Stimulated activated CD8-positive, alpha-beta memory T cell treated with anti-CD3 and anti-CD28 coated beads, Interleukin-4, amount 100 ng/mL, for 4 hours (primary cell): Measurements from ENCODE around the gene ZNF648.
A peak's percentile ranks its signal among the peaks of the same experiment; 100 is the strongest.
"Not testable (repeated sequence)": the region's sequence is repeated elsewhere in the genome, so short reads cannot be mapped to it uniquely, and the experiment has no call there.

Source experiments
- DNase-seq, 2 donors: peaks; one replicate each; pipeline ENCODE4 v3.0.0-alpha.2; 2020; ENCODE audit warnings: low read depth in 2 of 2, low spot score in 1 of 2

Gene ZNF648

DNA sequence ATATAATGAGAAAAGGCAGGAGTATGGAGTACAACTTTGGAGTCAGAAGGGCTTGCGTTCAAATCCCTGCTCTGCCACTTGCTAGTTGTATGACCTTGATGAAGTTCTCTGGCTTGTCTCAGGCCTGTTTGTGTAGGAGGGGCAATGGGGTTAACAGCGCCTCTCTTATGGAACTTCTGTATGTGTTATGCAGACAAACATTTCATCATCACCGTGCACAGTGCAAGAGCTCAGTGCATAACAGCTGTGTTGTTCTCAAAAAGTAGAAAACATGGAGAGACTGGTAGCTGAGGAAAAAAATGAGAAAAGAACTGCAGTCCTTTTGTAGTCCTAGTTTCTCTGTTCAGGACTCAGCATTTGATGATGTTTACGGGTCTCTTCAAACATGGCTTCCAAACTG, 10.4 kb upstream of the ZNF648 start:
- DNase-seq: no peak

DNA sequence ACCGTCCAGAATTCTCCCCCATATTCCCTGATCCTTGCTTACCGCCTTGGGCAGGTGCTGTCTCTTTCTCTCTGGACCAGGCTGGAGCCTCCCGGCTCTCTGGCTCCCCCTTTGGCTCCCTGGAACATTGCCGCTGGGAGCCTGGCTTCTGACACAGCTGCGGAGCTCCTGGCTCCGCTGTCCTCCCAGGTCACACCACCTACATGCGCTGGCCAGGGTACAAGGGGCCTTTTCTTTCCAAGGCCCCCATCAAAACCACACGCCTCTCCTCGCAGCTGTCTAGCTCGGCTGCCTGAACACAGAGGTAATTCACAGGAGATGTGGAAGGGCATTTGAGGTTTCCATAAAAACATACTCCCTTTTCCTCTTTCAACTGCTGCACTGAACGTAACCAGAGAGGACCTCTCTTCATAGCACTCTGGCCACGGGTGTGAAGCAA, 7.5 kb upstream of the ZNF648 start:
- DNase-seq: no peak

DNA sequence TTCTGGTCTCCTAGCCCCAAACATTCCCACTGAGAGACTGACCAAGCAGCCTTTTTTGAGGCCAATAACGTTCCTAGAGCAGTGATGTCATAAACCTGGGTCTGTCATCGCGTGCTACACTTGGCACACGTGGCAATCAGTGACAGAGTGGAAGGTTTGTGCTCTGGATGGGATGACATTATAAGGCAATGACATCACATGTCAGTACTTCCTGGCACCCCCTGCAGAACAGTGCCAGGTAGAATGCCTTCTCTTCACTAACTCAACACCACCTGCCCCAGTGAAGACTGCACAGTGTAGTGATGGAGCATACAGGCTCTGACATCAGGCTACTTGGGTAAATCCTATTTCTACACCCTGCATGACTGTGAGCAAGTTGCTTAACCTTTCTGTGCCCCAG, 5.4 kb upstream of the ZNF648 start:
- no peak for DNase-seq

DNA sequence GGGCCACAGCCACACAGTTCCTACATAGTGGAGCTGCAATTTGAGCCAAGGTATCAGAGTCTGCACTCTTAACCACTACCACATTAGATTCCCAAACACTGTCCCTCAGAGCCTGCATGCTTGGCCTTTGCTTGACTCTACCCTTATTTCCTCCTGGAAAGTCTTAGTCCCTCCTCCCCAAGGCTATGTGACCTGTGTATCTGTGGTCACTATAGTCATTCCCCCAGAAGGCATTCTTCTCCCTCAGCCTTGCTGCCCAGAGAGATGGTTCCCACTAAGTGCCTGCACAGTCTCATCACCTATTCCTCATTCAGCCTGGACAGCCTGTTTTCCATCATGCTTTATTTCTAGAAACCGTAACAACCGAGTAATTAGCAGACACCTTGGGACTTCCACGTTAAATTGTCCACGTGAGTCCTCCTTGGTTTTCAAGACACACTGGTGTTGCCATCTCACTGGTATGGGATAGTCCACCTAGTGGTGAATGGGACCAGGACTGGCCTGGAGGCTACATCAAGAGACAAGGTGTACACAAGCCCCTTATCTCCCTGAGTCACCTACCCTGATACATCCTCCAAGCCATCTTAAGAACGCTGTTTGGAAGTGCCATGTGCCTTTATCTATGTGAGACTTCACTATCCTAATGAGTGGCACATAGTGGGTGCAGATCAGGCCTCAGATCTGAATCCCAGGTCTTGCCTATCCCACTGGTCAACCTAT, 3.8 kb upstream of the ZNF648 start:
- DNase-seq: no peak

DNA sequence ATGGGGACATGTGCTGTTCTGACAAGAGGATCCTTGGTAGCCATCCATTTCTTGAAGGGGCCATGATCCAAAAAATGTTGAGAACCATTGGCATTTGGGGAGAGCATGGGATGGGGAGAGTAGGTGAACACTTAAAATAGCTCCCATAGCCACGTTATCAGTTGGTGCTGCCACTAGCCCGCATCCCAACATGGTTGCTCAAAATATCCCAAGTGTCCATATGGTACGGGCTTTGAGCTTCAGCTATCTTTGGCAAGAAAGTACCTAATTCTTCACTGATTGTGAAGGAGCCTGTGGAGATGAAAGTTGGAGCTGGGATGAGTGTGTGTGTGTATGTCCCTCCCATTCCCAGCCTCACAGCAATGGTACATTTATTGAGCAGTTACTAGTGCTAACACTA, 3.1 kb upstream of the ZNF648 start:
- DNase-seq: no peak

DNA sequence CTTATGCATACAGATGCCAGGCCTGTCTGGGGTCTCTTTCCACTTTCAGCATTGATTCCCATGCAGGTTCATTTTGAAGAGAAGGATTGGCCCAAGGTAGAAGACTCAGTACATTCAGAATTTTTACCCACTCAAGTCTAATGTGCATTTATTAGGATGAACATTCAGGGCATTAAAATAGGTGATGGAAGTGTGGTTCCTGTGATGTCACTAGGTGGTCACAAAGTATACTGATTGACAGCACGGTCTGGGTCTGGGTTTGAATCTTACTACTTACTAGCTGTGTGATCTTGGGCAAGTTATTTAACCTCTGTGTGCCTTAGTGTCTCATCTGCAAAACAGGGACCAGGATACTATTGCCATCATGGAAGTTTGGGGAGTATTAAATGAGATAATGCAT, 711 bp upstream of the ZNF648 start:
- no peak for DNase-seq

DNA sequence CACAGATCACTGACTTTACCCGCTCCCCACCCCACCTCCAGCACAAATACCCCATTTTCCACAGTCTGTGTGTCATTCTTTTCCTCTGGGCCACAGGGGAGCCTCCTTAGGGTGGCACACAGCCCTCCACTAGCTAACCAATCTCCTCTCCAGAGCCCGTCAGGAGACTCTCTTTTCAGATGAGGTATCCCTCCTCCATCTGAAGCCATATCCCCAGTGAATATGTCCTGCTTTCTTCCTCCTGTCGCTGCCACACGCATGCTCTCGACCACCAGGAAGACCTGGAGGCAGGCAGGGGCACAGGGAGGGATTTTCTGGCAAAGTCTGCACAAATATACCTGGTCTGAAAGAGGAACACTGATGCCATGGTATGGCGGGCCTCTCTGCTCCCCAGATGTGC, 635 bp downstream of the ZNF648 start:
- DNase-seq: no peak

DNA sequence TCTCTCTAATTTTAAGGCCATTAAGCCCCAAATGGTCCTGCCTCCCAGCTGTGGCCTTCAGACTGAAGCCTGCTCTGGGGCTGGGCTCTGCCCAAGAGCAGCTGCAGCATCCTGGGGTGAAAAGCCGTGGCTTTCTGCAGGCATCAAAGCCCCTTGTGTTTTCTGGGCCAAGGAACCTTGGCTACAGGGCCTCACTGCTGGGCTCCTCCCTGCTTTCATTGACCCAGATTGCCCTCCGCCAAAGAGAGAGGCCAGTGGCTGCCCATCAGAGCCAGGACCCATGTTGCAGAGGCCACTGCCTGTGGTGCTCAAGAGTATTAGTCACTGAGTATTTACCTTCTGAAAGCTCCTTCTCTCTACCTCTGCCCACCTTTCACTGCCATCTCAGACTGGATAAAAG, 1.6 kb downstream of the ZNF648 start:
- no peak for DNase-seq

DNA sequence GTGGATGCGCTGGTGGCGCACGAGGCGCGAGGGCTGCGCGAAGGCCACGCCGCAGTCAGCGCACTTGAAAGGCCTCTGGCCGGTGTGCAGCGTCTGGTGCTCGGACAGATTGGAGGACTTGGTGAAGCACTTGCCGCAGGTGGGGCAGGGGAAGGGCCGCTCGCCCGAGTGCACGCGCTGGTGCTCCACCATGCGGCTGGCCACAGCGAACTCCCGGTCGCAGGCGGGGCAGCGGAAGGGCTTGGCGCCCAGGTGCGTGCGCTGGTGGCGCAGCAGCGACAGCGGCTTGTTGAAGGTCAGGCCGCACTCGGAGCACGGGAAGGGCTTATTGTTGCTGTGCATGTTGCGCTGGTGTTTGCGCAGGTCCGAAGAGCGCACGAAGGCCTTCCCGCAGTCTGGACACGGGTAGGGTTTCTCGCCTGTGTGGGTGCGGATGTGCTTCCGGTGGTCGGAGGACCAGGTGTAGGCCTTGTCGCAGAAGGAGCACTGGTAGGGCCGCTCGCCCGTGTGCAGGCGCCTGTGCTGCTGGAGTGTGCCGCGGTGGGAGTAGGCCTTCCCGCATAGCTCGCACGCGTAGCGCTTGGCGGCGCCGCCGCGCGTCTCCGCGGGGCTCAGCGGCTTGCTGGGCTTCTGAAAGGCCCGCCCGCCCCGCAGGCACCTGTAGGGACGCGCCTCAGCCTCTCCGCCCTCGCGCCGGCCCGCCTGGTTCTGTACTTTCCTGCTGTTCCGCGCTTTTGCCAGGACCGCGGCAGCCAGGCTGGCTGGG, 4.7 kb downstream of the ZNF648 start:
- DNase-seq: no peak

DNA sequence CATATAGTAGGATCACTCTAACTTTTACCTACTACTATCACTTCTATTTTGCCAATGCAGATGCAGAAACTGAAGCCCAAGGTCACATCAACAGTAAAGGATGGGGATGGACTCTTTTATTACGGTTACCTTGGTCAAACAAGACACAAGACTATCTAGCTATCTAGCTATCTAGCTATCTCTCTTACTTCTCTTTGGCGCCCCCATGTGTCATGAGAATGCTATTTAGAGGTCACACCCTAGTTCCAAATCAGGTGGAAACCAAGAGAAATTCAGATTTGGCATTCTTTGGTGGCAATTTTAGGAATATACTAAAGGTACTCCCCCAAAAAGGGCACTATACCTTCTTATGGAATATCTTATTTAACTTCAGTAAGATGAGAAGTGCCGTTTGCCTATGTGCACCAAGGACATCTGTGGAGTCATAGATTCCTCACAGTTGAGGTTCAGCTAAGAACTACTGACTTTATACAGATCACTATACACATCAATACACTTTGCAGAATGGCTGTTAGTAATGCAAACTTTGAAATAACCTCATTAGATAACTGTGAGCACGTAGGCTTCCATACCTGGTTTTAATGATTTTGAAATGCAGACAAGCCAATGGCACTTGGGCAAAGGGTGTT, 6.7 kb downstream of the ZNF648 start:
- peak in 1 of 2 donors; percentile 23 for DNase-seq

DNA sequence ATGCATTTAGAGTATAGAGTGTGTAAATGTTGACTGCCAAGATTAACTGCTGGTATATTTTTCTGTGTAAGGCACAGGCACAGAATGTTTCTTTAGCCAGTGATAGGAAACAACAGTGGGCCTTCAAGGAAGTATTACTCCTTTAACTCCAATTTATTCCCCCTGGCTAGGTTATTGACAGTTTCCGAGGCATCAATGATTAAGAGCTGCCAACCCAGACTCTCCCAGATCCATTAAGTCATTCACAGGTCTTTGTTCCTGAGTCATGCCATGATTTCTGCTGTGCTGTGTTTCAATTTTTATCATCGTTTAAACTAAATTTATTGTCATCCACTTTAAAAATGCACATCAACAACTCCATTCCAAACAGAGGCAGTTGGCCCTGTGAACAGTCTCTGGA, 9.2 kb downstream of the ZNF648 start:
- DNase-seq: no peak

DNA sequence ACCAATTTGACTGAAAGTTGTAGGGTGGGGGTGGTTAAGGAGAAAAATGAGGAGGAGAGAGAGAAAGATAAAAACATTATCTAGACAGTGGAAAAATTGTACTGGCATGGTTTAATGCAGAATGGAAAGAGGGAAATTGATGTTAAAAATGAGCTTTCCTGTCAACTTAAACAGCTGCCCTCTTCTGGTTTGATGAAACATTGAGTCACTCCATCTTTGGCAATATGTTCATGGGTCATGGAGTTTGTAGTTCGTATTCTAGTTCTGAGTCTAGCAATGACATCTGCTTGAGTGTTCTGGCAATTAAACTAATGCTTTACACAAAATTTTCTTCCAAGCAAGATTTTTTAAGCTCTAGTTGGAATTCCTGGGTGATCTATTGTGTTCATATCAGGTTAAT, 9.6 kb downstream of the ZNF648 start:
- DNase-seq: no peak

DNA sequence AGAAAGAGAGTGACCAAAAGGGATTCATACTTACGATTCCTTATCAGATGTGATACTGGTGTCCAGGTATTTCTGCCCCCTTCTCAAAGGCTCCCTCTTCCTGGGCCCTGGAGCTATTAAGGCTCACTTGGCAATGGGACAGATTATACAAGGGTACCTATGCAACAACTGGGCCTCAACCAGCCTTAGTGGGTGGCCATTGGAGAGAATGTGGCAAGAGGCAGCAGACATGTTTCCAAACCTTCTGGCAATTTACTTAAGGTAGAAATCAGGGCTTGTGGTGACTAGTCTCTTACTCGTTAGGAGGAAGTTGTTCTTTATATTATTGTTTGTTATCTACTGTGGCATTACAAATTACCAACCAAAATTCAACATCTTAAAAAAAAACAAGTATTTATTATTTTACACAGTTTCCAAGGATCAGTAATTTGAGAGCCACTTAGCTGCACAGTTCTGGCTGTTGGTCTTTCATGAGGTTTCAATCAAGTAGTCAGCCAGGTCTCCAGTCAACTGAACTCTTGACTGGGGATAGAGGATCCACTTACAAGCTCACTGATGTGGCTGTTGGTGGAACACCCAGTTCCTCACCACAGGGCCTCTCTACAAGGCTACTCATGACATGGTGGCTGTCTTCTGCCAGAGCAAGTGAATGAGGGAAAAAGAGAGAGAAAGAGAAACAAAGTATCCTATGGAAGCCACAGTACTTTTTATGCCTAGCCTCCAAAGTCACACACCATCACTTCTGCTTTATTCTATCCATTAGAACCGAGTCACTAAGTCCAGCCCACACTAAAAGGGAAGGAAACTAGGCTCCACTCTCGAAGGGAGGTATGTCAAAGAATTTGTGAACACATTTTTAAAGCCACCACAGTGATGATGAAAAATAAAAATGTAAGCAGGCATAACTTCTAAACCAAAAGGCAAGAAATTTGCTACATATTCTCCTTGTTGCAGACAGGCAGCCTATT, 10.7 kb downstream of the ZNF648 start:
- no peak for DNase-seq

DNA sequence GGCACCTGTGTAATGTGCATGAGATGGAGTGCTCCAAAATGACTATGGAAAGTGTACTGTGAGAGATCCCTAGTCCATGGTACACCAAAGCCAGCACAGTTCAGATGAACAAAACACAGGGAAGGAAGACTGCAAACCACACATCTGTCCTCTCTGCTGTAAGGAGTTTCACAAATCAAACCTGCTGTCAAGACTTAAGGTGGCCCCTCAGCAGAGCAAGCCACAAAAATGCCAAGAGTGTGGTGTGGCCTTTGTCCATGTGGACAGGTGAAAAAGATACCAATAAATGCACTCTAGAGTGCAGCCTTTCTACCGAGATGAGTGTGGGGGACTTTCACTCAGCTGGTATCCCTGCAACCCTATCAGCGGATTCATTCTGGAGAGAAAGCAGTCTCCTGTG, 12.9 kb downstream of the ZNF648 start:
- no peak for DNase-seq

DNA sequence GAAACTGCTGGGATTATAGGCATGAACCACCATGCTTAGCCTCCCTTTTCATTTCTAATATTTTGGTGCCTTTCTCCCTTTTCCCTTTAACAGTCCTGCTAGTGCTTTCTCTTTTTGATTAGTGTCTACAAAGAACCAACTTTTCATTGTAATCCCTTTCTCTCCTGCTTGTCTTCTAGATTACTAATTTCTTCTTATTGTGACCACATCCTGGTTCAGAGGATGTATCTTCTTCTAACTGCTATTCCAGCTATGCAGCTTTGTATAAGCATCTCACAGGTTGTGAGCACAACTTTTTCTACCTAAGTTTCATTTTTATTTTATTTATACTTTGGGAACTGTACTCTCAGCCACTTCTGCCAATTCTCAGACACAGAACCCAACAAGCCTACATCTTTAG, 14.7 kb downstream of the ZNF648 start:
- no peak for DNase-seq

DNA sequence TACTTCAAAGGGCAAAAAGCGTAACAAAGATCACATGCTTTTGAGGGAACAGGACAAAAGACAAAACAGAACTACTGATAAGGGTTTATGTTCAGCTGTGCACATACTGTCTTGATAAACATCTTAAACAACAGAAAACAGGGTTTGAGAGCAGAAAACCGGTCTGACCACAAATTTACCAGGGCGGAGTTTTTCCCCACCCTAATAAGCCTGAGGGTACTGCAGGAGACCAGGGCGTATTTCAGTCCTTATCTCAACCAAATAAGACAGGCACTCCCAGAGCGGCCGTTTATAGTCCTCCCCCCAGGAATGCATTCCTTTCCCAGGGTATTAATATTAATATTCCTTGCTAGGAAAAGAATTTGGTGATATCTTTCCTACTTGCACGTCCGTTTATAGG, 16.0 kb downstream of the ZNF648 start:
- not testable (repeated sequence) for DNase-seq

DNA sequence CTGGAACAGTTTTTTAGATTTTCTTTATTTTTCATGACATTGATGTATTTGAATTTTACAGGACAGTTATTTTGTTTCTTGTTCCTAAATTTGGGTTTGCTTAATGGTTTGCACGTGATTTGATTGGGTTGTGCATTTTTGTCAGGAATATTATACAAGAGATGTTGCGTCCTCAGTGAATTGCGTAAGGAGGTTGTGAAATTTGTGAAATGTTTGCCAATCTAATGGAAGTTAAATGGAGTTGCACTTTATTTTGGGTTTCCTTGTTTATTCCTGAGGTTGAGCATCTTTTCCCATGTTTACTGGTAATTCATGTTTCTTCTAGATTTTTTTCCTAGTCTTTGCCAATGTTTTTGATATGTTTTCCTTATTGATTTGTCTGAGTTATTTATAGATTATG, 19.9 kb downstream of the ZNF648 start:
- DNase-seq: no peak

DNA sequence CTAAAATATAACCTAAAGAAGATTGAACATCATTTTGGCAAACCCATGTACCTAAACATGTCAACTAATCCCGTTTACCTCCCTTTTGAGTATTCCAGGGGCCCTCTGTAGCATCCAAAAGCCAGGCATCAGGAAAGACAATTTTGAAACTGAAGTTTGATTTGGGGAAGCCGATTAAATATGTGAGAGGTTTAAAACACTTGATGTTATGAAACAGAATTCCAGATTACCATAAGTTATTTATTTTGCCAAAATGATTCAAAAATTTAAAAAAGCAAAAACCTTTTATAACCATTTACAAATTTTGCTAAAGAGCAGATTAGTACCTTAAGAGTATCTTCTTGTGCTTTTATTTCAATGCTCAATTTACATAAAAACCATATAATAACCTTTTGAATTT, 23.3 kb downstream of the ZNF648 start:
- no peak for DNase-seq

DNA sequence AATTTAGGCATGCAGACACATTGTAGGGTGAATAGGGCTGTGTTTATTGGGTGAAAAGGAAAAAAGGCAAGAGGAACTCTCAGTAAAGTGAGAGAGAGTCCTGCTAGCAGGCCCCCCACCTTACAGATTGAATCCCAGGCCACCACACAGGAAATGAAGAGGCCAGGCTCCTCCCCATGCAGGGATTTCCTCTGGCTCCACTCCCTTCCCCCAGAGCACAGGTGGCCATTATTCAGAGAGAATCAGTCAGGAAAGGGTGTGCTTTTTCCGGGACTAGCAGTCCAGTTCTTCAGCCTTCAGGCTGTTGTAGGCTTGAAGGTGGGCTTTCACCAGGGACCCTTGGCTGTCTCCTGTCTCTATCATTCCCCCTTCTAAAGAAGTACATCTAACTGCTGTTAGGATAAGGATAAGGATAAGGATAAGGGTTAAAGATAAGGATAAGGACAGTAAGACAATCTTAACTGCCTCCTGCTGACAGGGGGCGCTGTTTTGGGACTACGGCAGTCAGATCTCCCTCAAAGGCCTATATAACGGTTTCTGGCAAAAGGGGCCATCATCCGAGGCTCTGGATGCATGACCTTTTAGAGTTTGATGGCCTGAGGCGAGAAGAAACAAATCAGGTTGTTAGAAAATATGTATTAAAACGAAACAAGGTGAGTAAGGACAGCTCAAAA, 26.3 kb downstream of the ZNF648 start:
- DNase-seq: no peak

DNA sequence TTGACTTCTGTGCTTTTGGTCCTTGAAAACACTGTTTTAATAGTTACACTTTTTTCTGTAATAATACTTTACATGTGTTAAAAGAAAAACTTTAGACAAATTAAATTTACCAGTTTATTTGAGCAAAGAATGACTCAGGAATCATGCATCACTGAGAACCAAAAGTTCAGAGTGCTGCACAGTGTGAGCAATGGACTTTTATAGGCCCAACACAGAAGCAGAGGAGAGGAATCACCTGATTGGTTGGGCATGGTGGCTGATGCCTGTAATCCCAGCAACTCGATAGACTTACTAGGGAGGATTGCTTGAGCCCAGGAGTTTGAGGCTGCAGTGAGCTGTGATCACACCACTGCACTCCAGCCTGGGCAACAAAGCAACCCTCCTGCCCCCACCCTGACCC, 29.3 kb downstream of the ZNF648 start:
- DNase-seq: no peak
